IMR-90 (cell line): ENCODE measurements around the gene TOMM7. TPM values are rescaled to one million over a fixed set of nuclear protein-coding genes. Genes with fewer than 3 reads are reported as not detected.
A peak's percentile ranks its signal among the peaks of the same experiment; 100 is the strongest.

Source experiments
- ATAC-seq: fragments of 200-7000 bp; cut with Tn5 transposase; 2 replicates; pipeline ENCODE4 v1.9.1; 2020; ENCODE audit warnings: low read depth, mild to moderate bottlenecking, moderate library complexity
- BruUV-seq: library from RNA; stranded (reverse); fragments of 400-500 nt; replicated peaks from 2 replicates; lab custom pipeline; 2021; lab: Mats Ljungman, UMichigan
- CTCF ChIA-PET: fragments of 300-600 bp; formaldehyde crosslinking; extraction: SDS; loops from one replicate; lab custom pipeline; 2021; ENCODE audit warnings: antibody characterized with exemption; lab: Yijun Ruan, JAX
- POLR2A ChIA-PET: fragments of 300-600 bp; sonication (Branson Sonifier 250); formaldehyde crosslinking; loops from one replicate; lab custom pipeline; 2022; ENCODE audit warnings: antibody characterized with exemption; ENCODE audit not compliant: unreplicated experiment; lab: Charles Lee
- DNase-seq: peaks from one replicate; pipeline ENCODE4 v3.0.0; 2013
- H2AFZ ChIP-seq: replicated peaks from 2 replicates; pipeline ENCODE3; 2013; ENCODE audit warnings: low read length, mild to moderate bottlenecking; ENCODE audit not compliant: poor library complexity
- H2AK5ac ChIP-seq: 2 replicates; pipeline ENCODE4 v1.6.1; 2013; ENCODE audit warnings: low read depth, low read length, inconsistent platforms
- H2AK9ac ChIP-seq: replicated peaks from 2 replicates; pipeline ENCODE3; 2013; ENCODE audit warnings: mild to moderate bottlenecking, low read depth, low read length, moderate library complexity; ENCODE audit not compliant: poor library complexity
- H2BK120ac ChIP-seq: 2 replicates; pipeline ENCODE4 v1.6.1; 2013; ENCODE audit warnings: low read depth, low read length, inconsistent platforms
- H2BK15ac ChIP-seq: 3 replicates; pipeline ENCODE4 v1.6.1; 2013; ENCODE audit warnings: low read depth, low read length, inconsistent platforms
- H2BK20ac ChIP-seq: 2 replicates; pipeline ENCODE4 v1.6.1; 2013; ENCODE audit warnings: low read depth, mild to moderate bottlenecking, inconsistent platforms, low read length, moderate library complexity
- H2BK5ac ChIP-seq: 2 replicates; pipeline ENCODE4 v1.6.1; 2013; ENCODE audit warnings: mild to moderate bottlenecking, low read depth, low read length, inconsistent platforms; ENCODE audit not compliant: poor library complexity, severe bottlenecking
- H3K14ac ChIP-seq: replicated peaks from 2 replicates; pipeline ENCODE4 v1.6.1; 2013; ENCODE audit warnings: low read depth, low read length, inconsistent platforms
- H3K18ac ChIP-seq: 2 replicates; pipeline ENCODE4 v1.6.1; 2013; ENCODE audit warnings: low read depth, low read length, control low read depth
- H3K23ac ChIP-seq: 2 replicates; pipeline ENCODE4 v1.6.1; 2013; ENCODE audit warnings: low read depth, low read length, inconsistent platforms
- H3K27ac ChIP-seq: 2 replicates; pipeline ENCODE4 v1.5.1; 2013; ENCODE audit warnings: mild to moderate bottlenecking, control low read depth, low read length; ENCODE audit not compliant: insufficient read depth
- H3K27me3 ChIP-seq: 2 replicates; pipeline ENCODE4 v1.6.1; 2013; ENCODE audit warnings: low read length; ENCODE audit not compliant: control insufficient read depth, insufficient read depth
- H3K36me3 ChIP-seq: 2 replicates; pipeline ENCODE4 v1.6.1; 2013; ENCODE audit warnings: low read length, mixed read lengths; ENCODE audit not compliant: control insufficient read depth, insufficient read depth
- H3K4ac ChIP-seq: 2 replicates; pipeline ENCODE4 v1.6.1; 2013; ENCODE audit warnings: low read depth, low read length, inconsistent platforms
- H3K4me1 ChIP-seq: 2 replicates; pipeline ENCODE4 v1.6.1; 2013; ENCODE audit warnings: low read length, mixed read lengths; ENCODE audit not compliant: control insufficient read depth, insufficient read depth
- H3K4me2 ChIP-seq: 2 replicates; pipeline ENCODE4 v1.6.1; 2013; ENCODE audit warnings: low read depth, mild to moderate bottlenecking, control low read depth, low read length, moderate library complexity
- H3K4me3 ChIP-seq: 2 replicates; pipeline ENCODE4 v1.5.1; 2013; ENCODE audit warnings: low read depth, mild to moderate bottlenecking, control low read depth, low read length, moderate library complexity; ENCODE audit not compliant: insufficient read depth
- H3K56ac ChIP-seq: 2 replicates; pipeline ENCODE4 v1.6.1; 2013; ENCODE audit warnings: low read length, inconsistent platforms; ENCODE audit not compliant: insufficient read depth; ENCODE audit errors: extremely low read depth
- H3K79me1 ChIP-seq, 2 experiments: 2 replicates each; pipeline ENCODE4 v1.6.1; 2013; ENCODE audit warnings: low read length in 2 of 2, inconsistent platforms in 1 of 2, low read depth in 1 of 2
- H3K9ac ChIP-seq: 2 replicates; pipeline ENCODE4 v1.6.1; 2013; ENCODE audit warnings: low read depth, low read length, control low read depth
- H3K9me1 ChIP-seq: 2 replicates; pipeline ENCODE4 v1.6.1; 2013; ENCODE audit warnings: low read length, inconsistent platforms; ENCODE audit not compliant: insufficient read depth
- H3K9me3 ChIP-seq: 2 replicates; pipeline ENCODE4 v1.6.1; 2013; ENCODE audit warnings: low read length; ENCODE audit not compliant: control insufficient read depth, insufficient read depth
- H4K20me1 ChIP-seq: 2 replicates; pipeline ENCODE4 v1.6.1; 2013; ENCODE audit warnings: low read length, inconsistent platforms; ENCODE audit not compliant: insufficient read depth
- H4K5ac ChIP-seq: 2 replicates; pipeline ENCODE4 v1.6.1; 2013; ENCODE audit warnings: mild to moderate bottlenecking, low read depth, low read length, control low read depth
- H4K8ac ChIP-seq, 2 experiments: 2 replicates each; pipeline ENCODE4 v1.6.1; 2013; ENCODE audit warnings: low read depth in 2 of 2, low read length in 2 of 2, control low read depth in 1 of 2, inconsistent platforms in 1 of 2
- H4K91ac ChIP-seq: 2 replicates; pipeline ENCODE4 v1.6.1; 2013; ENCODE audit warnings: low read depth, low read length, inconsistent platforms; ENCODE audit not compliant: insufficient read depth
- BHLHE40 ChIP-seq: fragments of 150-350 bp; IDR thresholded peaks from 2 replicates; pipeline ENCODE4 v1.6.1; 2016; ENCODE audit warnings: mild to moderate bottlenecking, low read depth, low read length
- CEBPB ChIP-seq: IDR thresholded peaks from 2 replicates; pipeline ENCODE4 v1.6.1; 2012; ENCODE audit warnings: low read depth, low read length, improper control_type of control experiment
- ELK1 ChIP-seq: fragments of 150-350 bp; IDR thresholded peaks from 2 replicates; pipeline ENCODE4 v1.6.1; 2016; ENCODE audit warnings: low read depth, mild to moderate bottlenecking, low read length, moderate library complexity, borderline replicate concordance
- FOS ChIP-seq: fragments of 150-350 bp; IDR thresholded peaks from 2 replicates; pipeline ENCODE4 v1.6.1; 2016; ENCODE audit warnings: low read depth, low read length
- MAFK ChIP-seq: IDR thresholded peaks from 2 replicates; pipeline ENCODE4 v1.6.1; 2012; ENCODE audit warnings: low read depth, low read length, improper control_type of control experiment
- NFE2L2 ChIP-seq: fragments of 150-350 bp; IDR thresholded peaks from 2 replicates; pipeline ENCODE4 v1.6.1; 2016; ENCODE audit warnings: low read depth, mild to moderate bottlenecking, low read length
- POLR2A ChIP-seq: IDR thresholded peaks from 2 replicates; pipeline ENCODE4 v1.6.1; 2012; ENCODE audit warnings: mild to moderate bottlenecking, low read depth, low read length
- RAD21 ChIP-seq: IDR thresholded peaks from 2 replicates; pipeline ENCODE4 v1.6.1; 2012; ENCODE audit warnings: low read length, improper control_type of control experiment
- RCOR1 ChIP-seq: IDR thresholded peaks from 2 replicates; pipeline ENCODE4 v1.6.1; 2012; ENCODE audit warnings: mild to moderate bottlenecking, low read length, improper control_type of control experiment; ENCODE audit not compliant: insufficient replicate concordance
- RFX5 ChIP-seq: IDR thresholded peaks from 2 replicates; pipeline ENCODE4 v1.8.0; 2012; ENCODE audit warnings: low read depth, mild to moderate bottlenecking, low read length, moderate library complexity
- USF2 ChIP-seq: fragments of 150-350 bp; IDR thresholded peaks from 2 replicates; pipeline ENCODE4 v1.6.1; 2017; ENCODE audit warnings: mild to moderate bottlenecking, antibody characterized with exemption, low read length, low read depth
- WGBS, 2 experiments: methylation state at CpG; one replicate each; pipeline versions ENCODE4 v1.1.5 to v1.1.7; 2013; ENCODE audit warnings: missing lambda C conversion rate in 2 of 2; ENCODE audit not compliant: insufficient read length in 1 of 2; ENCODE audit errors: extremely low coverage in 2 of 2; 5-methylcytosine and 5-hydroxymethylcytosine counted together
- dilution Hi-C: fragments of 300-500 bp; cut with HindIII; formaldehyde crosslinking; loops from one replicate; pipeline ENCODE4 v1.14.3; 2018; ENCODE audit warnings: low sequenced_read_pairs; ENCODE audit not compliant: unreplicated experiment
- in situ Hi-C: fragments of 300-500 bp; cut with MboI; formaldehyde crosslinking; loops from 3 replicates; pipeline ENCODE4 v1.14.3; 2019; ENCODE audit warnings: low sequenced_read_pairs, inconsistent platforms, mixed read lengths
- intact Hi-C: fragments of 100-400 bp; cut with micrococcal nuclease; formaldehyde crosslinking; loops from 2 replicates; pipeline ENCODE4 v1.10.0; 2022
- polyA plus RNA-seq, 3 experiments: library from polyadenylated mRNA; depleted of rRNA; stranded (reverse); fragments of >200 nt; gene quantifications; 2 replicates each; pipeline ENCODE4 v1.2.3, GENCODE V29; 2012; ENCODE audit warnings: low replicate concordance in 1 of 3
- total RNA-seq: library from RNA; depleted of rRNA; stranded (reverse); fragments of >200 nt; gene quantifications from 2 replicates; pipeline ENCODE4 v1.2.3, GENCODE V29; 2012

Gene TOMM7
- total and polyA plus RNA-seq, 2 of the 4 experiments (the other 2 are of a cell fraction): 67.2 to 727 TPM

GRCh38 chr7:22854158-22855048, 31.8 kb upstream of the TOMM7 start (continued):
- no peak for TF ChIP-seq FOS
- peak; percentile 71 for TF ChIP-seq BHLHE40
- no peak for TF ChIP-seq RFX5

GRCh38 chr7:22853674-22854157, 31.1 kb upstream of the TOMM7 start:
- ChIA-PET POLR2A (no interaction called here), CTCF (no interaction called here)
- Histone ChIP-seq H3K56ac (peak overlapping the region; percentile 14), H3K4ac (peak overlapping the region; percentile 75), H4K5ac (peak overlapping the region; percentile 90), H3K4me3 (peak overlapping the region; percentile 38), H3K14ac (peak overlapping the region; percentile 38; the same call in 1 of the 2 replicates), H2AFZ (peak overlapping the region; percentile 93), H2BK120ac (peak overlapping the region; percentile 85), H3K36me3 (no peaks in the 10 kb centered on the region; the same call in 1 of the 2 replicates), H3K9ac (peak overlapping the region; percentile 63), H2AK9ac (peak overlapping the region; percentile 70), H2AK5ac (peak overlapping the region; percentile 85; the same call in 1 of the 2 replicates), H2BK5ac (no peak overlapping the region), H2BK15ac (peak overlapping the region; percentile 99), H3K27ac (peak overlapping the region; percentile 62), H4K20me1 (peaks cover 6% of the 10 kb centered on the region; the same call in 1 of the 2 replicates), H3K18ac (peak overlapping the region; percentile 62), H3K9me1 (peaks cover 6% of the 10 kb centered on the region; the same call in 1 of the 2 replicates), H3K9me3 (no peaks in the 10 kb centered on the region), H4K91ac (peak overlapping the region; percentile 85), H3K4me1 (peaks cover 7% of the 10 kb centered on the region), H3K23ac (peak overlapping the region; percentile 72), H3K27me3 (no peaks in the 10 kb centered on the region), H2BK20ac (peak overlapping the region; percentile 64), H3K4me2 (peak overlapping the region; percentile 60), H3K79me1 (peaks cover 3 to 16% of the 10 kb centered on the region in 2 experiments; a peak in 3 of 4 replicates), H4K8ac (peak overlapping the region; percentile 92 to 96)
- DNase-seq: no peak
- no TSS peak for BruUV-seq
- intact Hi-C loops: loop anchor here (1.0 to 2.0 kb wide), 5 partner anchors 31 to 293 kb away; partner anchors contain the start of gene TOMM7
- in situ Hi-C loops: no loop called here
- WGBS, 2 experiments: no CpG with 5 or more reads among the region's 28 CpGs
- dilution Hi-C loops: no loop called here
- no peak; the same call in 1 of the 2 replicates for ATAC-seq
- TF ChIP-seq NFE2L2 (no peak), FOS (no peak), USF2 (no peak), RCOR1 (no peak), RAD21 (peak; percentile 44; the same call in 1 of the 2 replicates), POLR2A (no peak), ELK1 (no peak), RFX5 (no peak), CEBPB (no peak), MAFK (no peak)
